Measurements from ENCODE around the gene TRIM62.
"Not testable (repeated sequence)": the region's sequence is repeated elsewhere in the genome, so short reads cannot be mapped to it uniquely, and the experiment has no call there.

The TRIM62 gene

GRCh38 chr1:33157131-33157530 lies 24.7 kb downstream of the TRIM62 start:
- no peak for DNase-seq

GRCh38 chr1:33155877-33156538 lies 25.8 kb downstream of the TRIM62 start:
- no peak for DNase-seq

- DNase-seq: no peak
Observed at GRCh38 chr1:33153650-33154049, 28.2 kb downstream of the TRIM62 start.

GRCh38 chr1:33152685-33153432 lies 29.0 kb downstream of the TRIM62 start:
- peak; percentile 52 for DNase-seq

- DNase-seq: no peak
Observed at GRCh38 chr1:33151116-33151515, 30.7 kb downstream of the TRIM62 start.

GRCh38 chr1:33150522-33150921 lies 31.3 kb downstream of the TRIM62 start:
- DNase-seq: no peak

- DNase-seq: no peak
Observed at GRCh38 chr1:33149453-33150190, 32.2 kb downstream of the TRIM62 start.

GRCh38 chr1:33148615-33149014 lies 33.2 kb downstream of the TRIM62 start:
- DNase-seq: no peak

- no peak for DNase-seq
Observed at GRCh38 chr1:33147997-33148314, 33.9 kb downstream of the TRIM62 start.

GRCh38 chr1:33147275-33147996 lies 34.4 kb downstream of the TRIM62 start:
- no peak for DNase-seq

GRCh38 chr1:33146003-33146402 lies 35.8 kb downstream of the TRIM62 start:
- DNase-seq: no peak

- DNase-seq: no peak
Observed at GRCh38 chr1:33143698-33144097, 38.1 kb downstream of the TRIM62 start.

- peak; percentile 79 for DNase-seq
Observed at GRCh38 chr1:33143176-33143575, 38.7 kb downstream of the TRIM62 start.

GRCh38 chr1:33142483-33143064 lies 39.3 kb downstream of the TRIM62 start:
- no peak for DNase-seq

GRCh38 chr1:33141781-33142180 lies 40.1 kb downstream of the TRIM62 start:
- no peak for DNase-seq

- DNase-seq: no peak
Observed at GRCh38 chr1:33141216-33141615, 40.6 kb downstream of the TRIM62 start.

- DNase-seq: no peak
Observed at GRCh38 chr1:33140153-33141149, 41.4 kb downstream of the TRIM62 start.

- no peak for DNase-seq
Observed at GRCh38 chr1:33137800-33138199, 44.0 kb downstream of the TRIM62 start.

- DNase-seq: not testable (repeated sequence)
Observed at GRCh38 chr1:33136041-33136440, 45.8 kb downstream of the TRIM62 start.

GRCh38 chr1:33133478-33134105 lies 48.3 kb downstream of the TRIM62 start:
- DNase-seq: no peak

- no peak for DNase-seq
Observed at GRCh38 chr1:33132549-33132948, 49.3 kb downstream of the TRIM62 start.
